ENCODE results near the gene PLA2G4E. TPM values are rescaled to one million over a fixed set of nuclear protein-coding genes. Genes with fewer than 3 reads are reported as not detected.
A peak's percentile ranks its signal among the peaks of the same experiment; 100 is the strongest.

Gene PLA2G4E
- total and polyA plus RNA-seq, 8 donors = 0.78 TPM; not detected in 7

DNA sequence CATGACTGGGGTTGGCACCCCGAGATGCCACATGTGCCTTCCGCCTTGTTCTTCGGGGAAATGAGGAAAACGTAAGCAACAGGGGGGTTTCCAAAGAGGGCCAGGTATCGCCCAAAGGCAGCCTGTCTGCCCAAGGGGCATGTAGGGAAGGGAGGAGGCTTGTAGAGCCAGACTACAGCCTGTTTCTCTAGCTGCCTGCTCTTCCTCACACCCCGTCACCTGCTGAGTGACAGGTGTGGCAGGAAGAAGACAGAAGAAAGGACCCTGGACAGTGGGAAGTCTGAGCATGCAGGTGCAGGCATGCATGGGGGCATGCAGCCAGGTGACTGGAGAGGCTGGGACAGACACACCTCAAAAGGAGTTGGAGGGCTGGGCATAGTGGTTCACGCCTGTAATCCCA lies 9.8 kb downstream of the PLA2G4E start:
- WGBS, 5 donors = 74 to 90% (median 82%) methylated on average over 7 of the region's 7 CpGs
- no peak for TF ChIP-seq EP300 (IDR thresholded peaks at IDR 0.05)
- TF ChIP-seq, protein P1, sequence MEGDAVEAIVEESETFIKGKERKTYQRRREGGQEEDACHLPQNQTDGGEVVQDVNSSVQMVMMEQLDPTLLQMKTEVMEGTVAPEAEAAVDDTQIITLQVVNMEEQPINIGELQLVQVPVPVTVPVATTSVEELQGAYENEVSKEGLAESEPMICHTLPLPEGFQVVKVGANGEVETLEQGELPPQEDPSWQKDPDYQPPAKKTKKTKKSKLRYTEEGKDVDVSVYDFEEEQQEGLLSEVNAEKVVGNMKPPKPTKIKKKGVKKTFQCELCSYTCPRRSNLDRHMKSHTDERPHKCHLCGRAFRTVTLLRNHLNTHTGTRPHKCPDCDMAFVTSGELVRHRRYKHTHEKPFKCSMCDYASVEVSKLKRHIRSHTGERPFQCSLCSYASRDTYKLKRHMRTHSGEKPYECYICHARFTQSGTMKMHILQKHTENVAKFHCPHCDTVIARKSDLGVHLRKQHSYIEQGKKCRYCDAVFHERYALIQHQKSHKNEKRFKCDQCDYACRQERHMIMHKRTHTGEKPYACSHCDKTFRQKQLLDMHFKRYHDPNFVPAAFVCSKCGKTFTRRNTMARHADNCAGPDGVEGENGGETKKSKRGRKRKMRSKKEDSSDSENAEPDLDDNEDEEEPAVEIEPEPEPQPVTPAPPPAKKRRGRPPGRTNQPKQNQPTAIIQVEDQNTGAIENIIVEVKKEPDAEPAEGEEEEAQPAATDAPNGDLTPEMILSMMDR (IDR thresholded peaks at IDR 0.05) = no peak
- no peak for TF ChIP-seq POLR2AphosphoS5 (IDR thresholded peaks at IDR 0.05)
- no peak for TF ChIP-seq POLR2A (IDR thresholded peaks at IDR 0.05)
- no peaks in the 10 kb centered on the region for H3K36me3 ChIP-seq
- H3K4me1 ChIP-seq = peaks cover 0 to 13% (median 0%) of the 10 kb centered on the region in 4 donors
- no peak for DNase-seq
- no peak overlapping the region for H3K4me3 ChIP-seq
- intact Hi-C loops (cut with DNase I; ENCODE audit: low total_unique reads) = no loop called here
- peak overlapping the region in 1 of 5 donors; percentile 26 for H3K27ac ChIP-seq
- no peaks in the 10 kb centered on the region for H3K9me3 ChIP-seq
- H3K27me3 ChIP-seq = no peaks in the 10 kb centered on the region

GRCh38 chr15:42010434-42010833 lies 10.4 kb downstream of the PLA2G4E start:
- TF ChIP-seq EP300 (IDR thresholded peaks at IDR 0.05) = no peak
- no peak for TF ChIP-seq POLR2AphosphoS5 (IDR thresholded peaks at IDR 0.05)
- TF ChIP-seq POLR2A (IDR thresholded peaks at IDR 0.05) = no peak
- TF ChIP-seq, protein P1 (IDR thresholded peaks at IDR 0.05) = no peak
- intact Hi-C loops (cut with DNase I; ENCODE audit: low total_unique reads) = no loop called here
- H3K4me3 ChIP-seq = no peak overlapping the region
- H3K9me3 ChIP-seq = no peaks in the 10 kb centered on the region
- H3K36me3 ChIP-seq = no peaks in the 10 kb centered on the region
- H3K4me1 ChIP-seq = peaks cover 0 to 13% (median 0%) of the 10 kb centered on the region in 4 donors
- WGBS, 5 donors = 33 to 84% (median 70%) methylated on average over 1 of the region's 1 CpG
- no peaks in the 10 kb centered on the region for H3K27me3 ChIP-seq
- no peak for DNase-seq
- H3K27ac ChIP-seq = no peak overlapping the region

- no peak for DNase-seq
- H3K36me3 ChIP-seq = no peaks in the 10 kb centered on the region
- no peak overlapping the region for H3K27ac ChIP-seq
- no peaks in the 10 kb centered on the region for H3K27me3 ChIP-seq
- intact Hi-C loops (cut with DNase I; ENCODE audit: low total_unique reads) = no loop called here
- peaks cover 0 to 13% (median 0%) of the 10 kb centered on the region in 4 donors for H3K4me1 ChIP-seq
- H3K4me3 ChIP-seq = no peak overlapping the region
- TF ChIP-seq, protein P1 (IDR thresholded peaks at IDR 0.05) = no peak
- TF ChIP-seq POLR2AphosphoS5 (IDR thresholded peaks at IDR 0.05) (no peak), POLR2A (IDR thresholded peaks at IDR 0.05) (no peak), EP300 (IDR thresholded peaks at IDR 0.05) (no peak)
- no peaks in the 10 kb centered on the region for H3K9me3 ChIP-seq
- 85 to 95% (median 87%) methylated on average over 5 of the region's 5 CpGs for WGBS, 5 donors
Observed at GRCh38 chr15:42009474-42009873, 11.4 kb downstream of the PLA2G4E start.

DNA sequence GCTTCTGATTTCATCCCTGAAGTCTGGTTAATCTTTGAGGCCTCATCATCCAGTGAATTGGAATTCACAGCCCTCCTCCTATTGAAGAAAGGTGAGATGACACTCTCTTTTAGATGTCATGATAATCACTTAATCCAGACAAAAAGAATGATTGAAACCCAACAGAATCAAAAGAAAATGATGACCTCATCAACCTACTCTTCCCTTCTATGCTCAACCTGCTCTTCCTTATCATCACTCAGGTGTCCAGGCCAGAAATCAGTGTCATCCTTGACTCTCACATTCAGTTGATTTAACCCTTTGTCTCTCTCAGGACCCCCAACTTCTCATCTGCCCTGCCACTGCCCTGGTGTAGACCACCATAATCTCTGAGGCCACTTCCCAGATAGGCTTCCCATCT lies 11.8 kb downstream of the PLA2G4E start:
- peaks cover 0 to 13% (median 0%) of the 10 kb centered on the region in 4 donors for H3K4me1 ChIP-seq
- no peak for DNase-seq
- TF ChIP-seq POLR2AphosphoS5 (IDR thresholded peaks at IDR 0.05) (no peak), EP300 (IDR thresholded peaks at IDR 0.05) (no peak)
- no peaks in the 10 kb centered on the region for H3K9me3 ChIP-seq
- H3K4me3 ChIP-seq = no peak overlapping the region
- no peaks in the 10 kb centered on the region for H3K27me3 ChIP-seq
- H3K36me3 ChIP-seq = no peaks in the 10 kb centered on the region
- no peak overlapping the region for H3K27ac ChIP-seq
- intact Hi-C loops (cut with DNase I; ENCODE audit: low total_unique reads) = no loop called here

GRCh38 chr15:42007386-42007785 lies 13.5 kb downstream of the PLA2G4E start:
- 79 to 97% (median 88%) methylated on average over 1 of the region's 1 CpG for WGBS, 5 donors
- peaks cover 0 to 9% (median 0%) of the 10 kb centered on the region in 4 donors for H3K4me1 ChIP-seq
- no peak for DNase-seq
- H3K27ac ChIP-seq = no peak overlapping the region
- TF ChIP-seq, protein P1 (IDR thresholded peaks at IDR 0.05) = no peak
- TF ChIP-seq POLR2AphosphoS5 (IDR thresholded peaks at IDR 0.05) (no peak), EP300 (IDR thresholded peaks at IDR 0.05) (no peak), POLR2A (IDR thresholded peaks at IDR 0.05) (no peak)
- H3K27me3 ChIP-seq = no peaks in the 10 kb centered on the region
- no peaks in the 10 kb centered on the region for H3K36me3 ChIP-seq
- no peaks in the 10 kb centered on the region for H3K9me3 ChIP-seq
- no peak overlapping the region for H3K4me3 ChIP-seq
- intact Hi-C loops (cut with DNase I; ENCODE audit: low total_unique reads) = no loop called here
